Smooth muscle cell (in vitro differentiated cells): Measurements from ENCODE around the gene CNOT4. TPM values are rescaled to one million over a fixed set of nuclear protein-coding genes. Genes with fewer than 3 reads are reported as not detected.

Source experiments
- DNase-seq: peaks from one replicate; lab custom pipeline; 2025; ENCODE audit not compliant: unreplicated experiment; lab: John Stamatoyannopoulos, UW
- H2AFZ ChIP-seq: fragments of 200-600 bp; sonication (generic); 2 replicates; pipeline ENCODE4 v1.6.0; 2016; ENCODE audit warnings: antibody characterized with exemption, low read depth, mild to moderate bottlenecking
- H3F3A ChIP-seq: fragments of 200-600 bp; sonication (generic); 2 replicates; pipeline ENCODE4 v1.6.0; 2017; ENCODE audit warnings: antibody characterized with exemption, low read depth
- H3K27ac ChIP-seq: fragments of 200-600 bp; sonication (generic); 2 replicates; pipeline ENCODE4 v1.5.1; 2016; ENCODE audit warnings: low read depth, mild to moderate bottlenecking
- H3K27me3 ChIP-seq: fragments of 200-600 bp; sonication (generic); 2 replicates; pipeline ENCODE4 v1.6.1; 2016; ENCODE audit warnings: low read depth, mild to moderate bottlenecking
- H3K36me3 ChIP-seq: fragments of 200-600 bp; sonication (generic); 2 replicates; pipeline ENCODE4 v1.5.1; 2016; ENCODE audit warnings: low read depth
- H3K4me1 ChIP-seq: fragments of 200-600 bp; sonication (generic); 2 replicates; pipeline ENCODE4 v1.5.1; 2016; ENCODE audit warnings: low read depth
- H3K4me2 ChIP-seq: fragments of 200-600 bp; sonication (generic); 2 replicates; pipeline ENCODE4 v1.6.0; 2016; ENCODE audit warnings: mild to moderate bottlenecking
- H3K4me3 ChIP-seq: fragments of 200-600 bp; sonication (generic); 2 replicates; pipeline ENCODE4 v1.5.1; 2016; ENCODE audit warnings: mild to moderate bottlenecking
- H3K79me2 ChIP-seq: fragments of 200-600 bp; sonication (generic); 2 replicates; pipeline ENCODE4 v1.6.0; 2016; ENCODE audit warnings: low read depth, mild to moderate bottlenecking
- H3K9ac ChIP-seq: fragments of 200-600 bp; sonication (generic); 2 replicates; pipeline ENCODE4 v1.6.0; 2016; ENCODE audit warnings: low read depth
- H3K9me3 ChIP-seq: fragments of 200-600 bp; sonication (generic); replicated peaks from 2 replicates; pipeline ENCODE4 v1.5.1; 2016; ENCODE audit warnings: low read depth
- H4K20me1 ChIP-seq: fragments of 200-600 bp; sonication (generic); 2 replicates; pipeline ENCODE4 v1.6.0; 2016; ENCODE audit warnings: low read depth
- WGBS: methylation state at CpG from one replicate; pipeline ENCODE4 v1.1.7; 2016; ENCODE audit warnings: low lambda C conversion rate; 5-methylcytosine and 5-hydroxymethylcytosine counted together
- polyA plus RNA-seq: library from polyadenylated mRNA; unstranded; fragments of >200 nt; fragmentation: Nextera tagmentation; extraction: Ambion mirVana; gene quantifications from 2 replicates; pipeline ENCODE4 v1.2.1, GENCODE V29; 2016
- total RNA-seq: library from RNA; depleted of rRNA; stranded (reverse); fragments of >200 nt; gene quantifications from 2 replicates; pipeline ENCODE4 v1.2.3, GENCODE V29; 2014
- TF ChIP-seq, protein P1 (sequence below): fragments of 200-600 bp; sonication (generic); IDR thresholded peaks from 2 replicates; pipeline ENCODE4 v1.5.1; 2017; ENCODE audit warnings: borderline replicate concordance, mild to moderate bottlenecking, antibody characterized with exemption; ENCODE audit not compliant: insufficient read depth, poor library complexity, severe bottlenecking

The CNOT4 gene
- total and polyA plus RNA-seq, 2 experiments from 2014 or later: 15.8 to 22.9 TPM

DNA sequence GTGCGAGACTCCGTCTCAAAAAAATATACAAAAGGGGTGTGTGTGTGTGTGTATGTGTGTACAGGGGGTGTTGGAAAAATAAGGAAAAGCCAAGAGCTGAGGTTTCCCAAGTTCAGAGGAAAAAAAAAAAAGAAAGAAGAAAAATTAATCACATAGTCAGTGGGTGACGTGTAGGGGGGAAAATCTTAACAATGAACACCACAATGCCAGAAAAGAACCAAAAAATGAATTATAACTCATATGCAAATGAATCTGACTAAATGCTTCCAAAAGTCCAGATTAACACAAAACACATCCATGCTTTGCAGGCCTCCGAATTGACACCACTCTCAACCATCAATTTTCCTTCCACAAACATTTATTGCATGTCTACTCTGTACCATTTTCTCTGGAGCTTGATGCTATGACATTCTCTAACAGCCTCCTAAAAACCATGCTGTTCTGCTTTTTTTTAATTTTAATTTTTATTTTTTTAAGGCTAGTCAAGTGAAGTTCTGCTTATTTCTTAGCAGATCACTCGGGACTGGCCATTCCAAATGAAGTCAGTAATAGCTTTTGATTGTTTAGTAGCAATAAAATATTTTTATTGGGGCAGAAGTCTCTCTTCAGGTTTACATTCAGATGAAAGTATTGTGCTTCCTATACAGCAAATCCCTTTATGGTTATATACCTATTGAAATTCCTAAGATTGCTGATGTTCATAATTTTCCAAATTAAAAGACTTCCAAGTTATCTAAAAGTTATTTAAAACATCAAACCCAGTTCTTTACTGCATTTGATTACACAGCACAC lies 133.8 kb downstream of the CNOT4 start:
- DNase-seq: no peak
- TF ChIP-seq, protein P1, sequence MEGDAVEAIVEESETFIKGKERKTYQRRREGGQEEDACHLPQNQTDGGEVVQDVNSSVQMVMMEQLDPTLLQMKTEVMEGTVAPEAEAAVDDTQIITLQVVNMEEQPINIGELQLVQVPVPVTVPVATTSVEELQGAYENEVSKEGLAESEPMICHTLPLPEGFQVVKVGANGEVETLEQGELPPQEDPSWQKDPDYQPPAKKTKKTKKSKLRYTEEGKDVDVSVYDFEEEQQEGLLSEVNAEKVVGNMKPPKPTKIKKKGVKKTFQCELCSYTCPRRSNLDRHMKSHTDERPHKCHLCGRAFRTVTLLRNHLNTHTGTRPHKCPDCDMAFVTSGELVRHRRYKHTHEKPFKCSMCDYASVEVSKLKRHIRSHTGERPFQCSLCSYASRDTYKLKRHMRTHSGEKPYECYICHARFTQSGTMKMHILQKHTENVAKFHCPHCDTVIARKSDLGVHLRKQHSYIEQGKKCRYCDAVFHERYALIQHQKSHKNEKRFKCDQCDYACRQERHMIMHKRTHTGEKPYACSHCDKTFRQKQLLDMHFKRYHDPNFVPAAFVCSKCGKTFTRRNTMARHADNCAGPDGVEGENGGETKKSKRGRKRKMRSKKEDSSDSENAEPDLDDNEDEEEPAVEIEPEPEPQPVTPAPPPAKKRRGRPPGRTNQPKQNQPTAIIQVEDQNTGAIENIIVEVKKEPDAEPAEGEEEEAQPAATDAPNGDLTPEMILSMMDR: no peak
- Histone ChIP-seq H3K79me2 (no peaks in the 10 kb centered on the region), H3K9me3 (no peaks in the 10 kb centered on the region), H2AFZ (no peak overlapping the region), H3K36me3 (no peaks in the 10 kb centered on the region), H4K20me1 (peaks cover 17% of the 10 kb centered on the region), H3K4me3 (no peak overlapping the region), H3K4me2 (no peak overlapping the region), H3K27ac (no peak overlapping the region), H3K9ac (no peak overlapping the region), H3F3A (no peaks in the 10 kb centered on the region), H3K27me3 (no peaks in the 10 kb centered on the region), H3K4me1 (peaks cover 2% of the 10 kb centered on the region)
- WGBS: 97% methylated on average over 5 of the region's 5 CpGs

DNA sequence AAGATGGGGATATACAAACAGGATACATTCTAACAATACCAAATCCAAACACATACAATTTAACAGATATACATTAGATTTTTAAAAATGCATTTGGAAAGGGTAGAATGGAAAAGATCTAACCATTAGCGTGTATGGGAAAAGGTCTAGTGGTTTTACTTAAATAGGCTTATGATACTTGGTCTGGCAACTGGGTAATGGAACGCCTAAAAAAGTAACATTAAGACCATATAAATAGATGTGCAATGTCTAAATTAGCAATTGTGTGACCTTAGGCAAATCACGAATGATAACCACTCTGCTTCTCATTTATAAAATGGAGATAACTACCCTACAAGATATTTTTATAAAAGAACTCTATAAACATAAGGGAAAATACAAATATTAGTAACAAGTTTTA lies 135.2 kb downstream of the CNOT4 start:
- Histone ChIP-seq H3F3A (no peaks in the 10 kb centered on the region), H3K79me2 (no peaks in the 10 kb centered on the region), H3K27me3 (no peaks in the 10 kb centered on the region), H3K36me3 (no peaks in the 10 kb centered on the region), H3K9ac (no peak overlapping the region), H2AFZ (no peak overlapping the region), H3K4me3 (no peak overlapping the region), H3K4me2 (no peak overlapping the region), H3K27ac (no peak overlapping the region), H3K9me3 (no peaks in the 10 kb centered on the region), H4K20me1 (peaks cover 8% of the 10 kb centered on the region), H3K4me1 (no peaks in the 10 kb centered on the region)
- DNase-seq: no peak
- 95% methylated on average over 3 of the region's 3 CpGs for WGBS
- TF ChIP-seq, protein P1: no peak

DNA sequence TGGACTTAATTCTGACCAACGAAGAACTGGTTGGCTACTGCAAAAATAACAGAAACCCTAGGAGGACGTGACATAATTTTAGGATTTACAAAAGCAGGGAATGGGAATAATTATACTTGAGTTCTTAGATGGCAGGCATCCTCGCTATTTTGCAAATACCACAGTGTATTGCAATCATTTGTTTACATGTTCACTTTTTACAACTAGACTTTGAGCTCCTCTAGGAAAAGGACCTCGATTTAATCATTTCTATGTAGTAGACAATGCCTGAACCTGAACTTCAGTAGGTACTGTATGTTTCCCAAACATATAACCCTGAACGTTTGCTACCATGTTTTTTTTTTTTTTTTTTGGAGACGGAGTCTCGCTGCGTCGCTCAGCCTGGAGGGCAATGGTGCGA lies 137.7 kb downstream of the CNOT4 start:
- Histone ChIP-seq H3K27me3 (no peaks in the 10 kb centered on the region), H3K9me3 (no peaks in the 10 kb centered on the region), H2AFZ (no peak overlapping the region), H3K9ac (no peak overlapping the region), H3K4me3 (no peak overlapping the region), H3K36me3 (no peaks in the 10 kb centered on the region), H3K27ac (no peak overlapping the region), H3F3A (no peaks in the 10 kb centered on the region), H3K4me1 (no peaks in the 10 kb centered on the region), H3K79me2 (no peaks in the 10 kb centered on the region), H3K4me2 (no peak overlapping the region), H4K20me1 (peaks cover 13% of the 10 kb centered on the region)
- WGBS: 95% methylated on average over 10 of the region's 10 CpGs
- TF ChIP-seq, protein P1: no peak
- no peak for DNase-seq

DNA sequence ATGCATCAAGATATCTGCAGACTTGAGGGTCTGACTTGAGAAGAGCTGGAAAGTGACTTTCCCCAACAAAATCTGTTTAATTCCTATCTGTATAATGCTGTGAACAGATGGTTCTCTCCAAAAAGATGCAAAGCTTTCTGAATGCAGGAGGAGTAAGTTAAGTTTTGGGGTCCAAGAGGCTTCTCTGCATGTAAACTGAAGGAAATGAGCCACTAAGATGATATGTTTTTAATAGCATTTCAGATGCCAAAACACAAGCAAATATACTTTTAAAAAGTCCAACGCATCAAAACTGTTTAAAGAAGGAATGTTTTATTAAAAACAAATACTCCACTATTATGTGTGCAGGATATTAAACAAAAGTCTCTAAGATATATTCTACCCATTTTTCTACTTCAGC lies 139.2 kb downstream of the CNOT4 start:
- WGBS: 96% methylated on average over 1 of the region's 1 CpG
- Histone ChIP-seq H3K4me1 (no peaks in the 10 kb centered on the region), H3K4me2 (no peak overlapping the region), H3K27ac (no peak overlapping the region), H4K20me1 (peaks cover 16% of the 10 kb centered on the region), H3K79me2 (no peaks in the 10 kb centered on the region), H3K36me3 (no peaks in the 10 kb centered on the region), H3F3A (no peaks in the 10 kb centered on the region), H2AFZ (no peak overlapping the region), H3K27me3 (no peaks in the 10 kb centered on the region), H3K9me3 (no peaks in the 10 kb centered on the region), H3K4me3 (no peak overlapping the region), H3K9ac (no peak overlapping the region)
- TF ChIP-seq, protein P1: no peak
- DNase-seq: no peak
